GM12873 (cell line): ENCODE measurements around the gene TSHB.

ENCODE experiments used
- TF ChIP-seq, protein P1 (sequence below): IDR thresholded peaks from 2 replicates; pipeline ENCODE4 v1.5.1; 2012; ENCODE audit warnings: low read depth, mild to moderate bottlenecking, moderate library complexity, low read length, control low read depth; ENCODE audit not compliant: insufficient read depth; ENCODE audit errors: missing control alignments

TSHB gene

GRCh38 chr1:115059316-115059715 is 29.7 kb downstream of the TSHB start:
- TF ChIP-seq, protein P1, sequence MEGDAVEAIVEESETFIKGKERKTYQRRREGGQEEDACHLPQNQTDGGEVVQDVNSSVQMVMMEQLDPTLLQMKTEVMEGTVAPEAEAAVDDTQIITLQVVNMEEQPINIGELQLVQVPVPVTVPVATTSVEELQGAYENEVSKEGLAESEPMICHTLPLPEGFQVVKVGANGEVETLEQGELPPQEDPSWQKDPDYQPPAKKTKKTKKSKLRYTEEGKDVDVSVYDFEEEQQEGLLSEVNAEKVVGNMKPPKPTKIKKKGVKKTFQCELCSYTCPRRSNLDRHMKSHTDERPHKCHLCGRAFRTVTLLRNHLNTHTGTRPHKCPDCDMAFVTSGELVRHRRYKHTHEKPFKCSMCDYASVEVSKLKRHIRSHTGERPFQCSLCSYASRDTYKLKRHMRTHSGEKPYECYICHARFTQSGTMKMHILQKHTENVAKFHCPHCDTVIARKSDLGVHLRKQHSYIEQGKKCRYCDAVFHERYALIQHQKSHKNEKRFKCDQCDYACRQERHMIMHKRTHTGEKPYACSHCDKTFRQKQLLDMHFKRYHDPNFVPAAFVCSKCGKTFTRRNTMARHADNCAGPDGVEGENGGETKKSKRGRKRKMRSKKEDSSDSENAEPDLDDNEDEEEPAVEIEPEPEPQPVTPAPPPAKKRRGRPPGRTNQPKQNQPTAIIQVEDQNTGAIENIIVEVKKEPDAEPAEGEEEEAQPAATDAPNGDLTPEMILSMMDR = no peak

DNA sequence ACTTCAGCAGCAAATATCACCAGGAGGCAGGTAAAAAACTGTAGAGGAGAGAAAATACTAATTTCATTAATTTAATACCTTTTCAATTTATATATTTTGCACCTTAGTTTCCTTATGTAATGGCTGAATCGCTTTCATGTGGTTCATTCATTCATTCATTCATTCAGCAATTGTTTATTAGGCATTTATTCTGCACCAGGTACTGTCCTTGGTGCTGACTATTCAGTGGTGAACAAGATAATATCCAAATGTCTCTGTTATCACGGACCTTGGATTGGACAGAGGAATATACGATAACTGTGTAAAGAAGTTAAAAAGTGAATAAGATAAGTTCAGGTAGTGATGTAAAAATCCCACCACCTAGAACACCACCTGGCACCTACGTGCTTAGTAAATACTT is 30.9 kb downstream of the TSHB start:
- TF ChIP-seq, protein P1 = no peak

GRCh38 chr1:115062542-115063004 is 32.9 kb downstream of the TSHB start:
- TF ChIP-seq, protein P1 = no peak

DNA sequence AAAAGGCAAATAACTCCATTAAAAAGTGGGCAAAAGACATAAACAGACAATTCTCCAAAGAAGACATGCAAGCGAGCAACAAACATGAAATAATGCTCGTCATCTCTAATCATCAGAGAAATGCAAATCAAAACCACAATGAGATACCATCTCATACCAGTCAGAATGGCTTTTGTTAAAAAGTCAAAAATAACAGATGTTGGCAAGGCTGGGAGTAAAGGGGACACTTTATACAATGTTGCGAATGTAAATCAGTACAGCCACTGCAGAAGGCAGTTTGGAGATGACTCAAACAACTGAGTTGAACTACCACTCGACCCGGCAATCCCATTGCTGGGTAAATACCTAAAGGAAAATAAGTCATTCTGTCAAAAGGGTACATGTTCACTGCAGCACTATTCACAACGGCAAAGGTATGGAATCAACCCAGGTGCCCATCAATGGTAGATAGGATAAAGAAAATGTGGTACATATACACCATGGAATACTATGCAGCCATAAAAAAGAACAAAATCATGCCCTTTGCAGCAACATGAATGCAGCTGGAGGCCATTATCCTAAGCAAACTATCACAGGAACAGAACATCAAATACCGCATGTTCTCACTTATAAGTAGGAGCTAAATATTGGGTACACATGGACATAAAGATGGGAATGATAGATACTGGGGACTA is 33.7 kb downstream of the TSHB start:
- TF ChIP-seq, protein P1 = no peak

DNA sequence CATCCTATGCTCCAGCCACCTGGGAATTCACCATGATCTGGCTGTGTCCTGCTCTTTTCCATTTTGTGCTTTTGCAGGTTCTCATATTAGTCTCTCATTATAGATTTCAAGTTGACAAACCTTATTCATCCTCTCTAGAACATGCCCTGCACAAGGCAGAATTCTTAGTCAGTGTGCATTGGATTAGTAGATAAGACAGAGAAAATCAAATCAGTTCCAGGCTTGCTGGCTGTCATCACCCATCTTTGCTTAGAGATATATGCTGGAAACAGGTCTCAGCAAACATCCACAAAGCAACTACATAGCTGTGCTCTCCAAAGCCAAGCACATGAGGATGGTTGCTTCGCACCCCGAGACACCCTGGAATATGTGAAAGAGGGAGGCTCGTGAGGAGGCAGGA is 34.8 kb downstream of the TSHB start:
- TF ChIP-seq, protein P1 = no peak

DNA sequence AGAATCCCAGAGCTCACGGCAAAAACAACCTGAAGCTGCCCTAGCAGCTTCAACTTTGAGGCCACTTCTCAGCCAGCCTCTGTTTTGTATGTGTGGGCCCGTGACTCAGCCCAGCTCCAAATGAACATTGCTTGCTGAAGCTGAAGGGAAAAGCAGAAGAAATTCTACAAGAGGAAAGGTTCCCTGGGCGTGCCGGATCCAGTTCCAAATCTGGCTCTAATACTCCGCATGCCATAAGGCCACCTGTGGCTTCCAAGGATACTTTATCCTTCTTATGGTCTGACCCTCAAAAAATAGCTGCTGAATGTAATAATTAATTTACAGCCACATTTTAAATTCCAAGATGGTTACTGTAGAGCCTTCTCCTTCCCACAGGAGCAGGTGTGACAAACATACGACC is 35.4 kb downstream of the TSHB start:
- TF ChIP-seq, protein P1 = no peak

DNA sequence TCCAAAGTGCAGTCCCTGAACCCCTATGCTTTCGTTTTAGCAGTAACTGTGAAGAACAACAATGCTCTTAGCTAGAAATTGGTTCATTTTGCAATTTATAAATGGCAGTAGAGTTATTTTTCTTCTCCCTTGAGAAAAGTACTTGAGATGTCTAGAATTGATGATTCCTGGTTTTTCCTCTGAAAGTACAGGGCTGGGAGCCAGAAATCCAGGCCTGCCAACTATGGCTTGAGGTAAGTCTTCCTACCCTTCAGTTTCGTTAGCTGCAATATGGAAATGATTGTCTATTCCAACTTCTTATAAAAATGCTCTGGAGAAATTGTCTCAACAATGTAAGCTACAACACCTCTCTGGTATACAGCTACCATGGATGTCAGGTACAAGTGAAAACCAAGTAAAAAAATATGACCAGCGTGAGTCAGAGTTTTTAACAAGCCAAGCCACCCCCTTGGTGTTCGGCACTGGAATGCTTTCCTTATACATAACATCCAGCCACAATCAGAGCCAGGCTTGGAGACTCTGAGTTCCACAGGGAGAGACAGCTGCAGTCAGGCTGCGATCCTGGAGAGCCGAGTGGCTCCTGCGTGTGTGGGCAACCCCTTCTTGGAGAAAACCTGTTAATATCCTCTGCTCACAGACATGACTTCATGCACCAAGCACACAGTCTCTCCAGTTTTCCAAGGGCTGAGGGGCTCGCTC is 37.7 kb downstream of the TSHB start:
- TF ChIP-seq, protein P1 = no peak
